Naive B cell (primary cell): ENCODE results near the gene IL23A. TPM values are rescaled to one million over a fixed set of nuclear protein-coding genes. Genes with fewer than 3 reads are reported as not detected.
A peak's percentile ranks its signal among the peaks of the same experiment; 100 is the strongest.
"Not testable (repeated sequence)": the region's sequence is repeated elsewhere in the genome, so short reads cannot be mapped to it uniquely, and the experiment has no call there.

Experiments
- ATAC-seq, 2 donors: fragments of 150-1000 bp; cut with Tn5 transposase; 2 replicates each; pipeline ENCODE4 v1.10.0; 2021; ENCODE audit warnings: low read depth in 2 of 2, mild to moderate bottlenecking in 2 of 2, moderate library complexity in 2 of 2
- DNase-seq: peaks from one replicate; pipeline ENCODE4 v3.0.0; 2022
- H3K27ac Mint-ChIP-seq, 6 donors: one replicate each; pipeline ENCODE4 v1.8.0; 2020 to 2022; ENCODE audit warnings: mild to moderate bottlenecking in 6 of 6, mixed read lengths in 6 of 6, moderate library complexity in 5 of 6, inconsistent platforms in 2 of 6
- H3K27me3 Mint-ChIP-seq, 3 donors: one replicate each; pipeline ENCODE4 v1.8.0; 2021 to 2022; ENCODE audit warnings: mixed read lengths in 3 of 3, mild to moderate bottlenecking in 1 of 3
- H3K36me3 Mint-ChIP-seq, 2 donors: one replicate each; pipeline ENCODE4 v1.8.0; 2020 to 2022; ENCODE audit warnings: mixed read lengths in 2 of 2, inconsistent platforms in 1 of 2, mild to moderate bottlenecking in 1 of 2
- H3K4me1 Mint-ChIP-seq, 3 donors: one replicate each; pipeline ENCODE4 v1.8.0; 2020 to 2022; ENCODE audit warnings: mixed read lengths in 3 of 3, inconsistent platforms in 1 of 3, mild to moderate bottlenecking in 1 of 3, moderate library complexity in 1 of 3
- H3K4me3 Mint-ChIP-seq, 8 donors: one replicate each; pipeline ENCODE4 v1.8.0; 2020 to 2022; ENCODE audit warnings: mild to moderate bottlenecking in 8 of 8, mixed read lengths in 8 of 8, moderate library complexity in 8 of 8, inconsistent platforms in 2 of 8
- H3K9me3 Mint-ChIP-seq, 7 donors: one replicate each; pipeline ENCODE4 v1.8.0; 2020 to 2022; ENCODE audit warnings: mixed read lengths in 7 of 7, mild to moderate bottlenecking in 5 of 7, inconsistent platforms in 2 of 7, moderate library complexity in 1 of 7
- polyA plus RNA-seq, 6 donors: library from polyadenylated mRNA; unstranded; fragments of 300-500 nt; fragmentation: Illumina TruSeq; gene quantifications; one replicate each; pipeline ENCODE4 v1.2.3, GENCODE V29; 2021; ENCODE audit warnings: low read depth in 6 of 6

The IL23A gene
- polyA plus RNA-seq, 6 donors from 2014 or later: 8.0 to 15.6 (median 12.9) TPM

- Mint-ChIP-seq H3K27me3 (no peaks in the 10 kb centered on the region), H3K4me3 (peak within 1 kb of the TSS; percentile 80 to 99 (median 96)), H3K36me3 (peaks cover 0 to 2% of the 10 kb centered on the region in 2 donors), H3K27ac (peak within 1 kb of the TSS; percentile 99 to 100 (median 100)), H3K9me3 (peaks cover 0 to 4% (median 0%) of the 10 kb centered on the region in 7 donors), H3K4me1 (peaks cover 37 to 54% (median 38%) of the 10 kb centered on the region in 3 donors)
- peak; percentile 87 to 89 for ATAC-seq
- peak; percentile 93 for DNase-seq
Observed at GRCh38 chr12:56333679-56334489, 4.8 kb upstream of the IL23A start, which contains the start of gene PAN2. PAN2 (minus strand) TSS chr12:56334000; CDS start chr12:56333094, 906 bp downstream.

GRCh38 chr12:56334490-56334793 lies 4.2 kb upstream of the IL23A start:
- H3K4me1 Mint-ChIP-seq: peaks cover 42 to 60% (median 43%) of the 10 kb centered on the region in 3 donors

GRCh38 chr12:56335527-56335926 lies 3.2 kb upstream of the IL23A start:
- not testable (repeated sequence) for H3K9me3 Mint-ChIP-seq, H3K36me3 Mint-ChIP-seq, ATAC-seq, H3K27me3 Mint-ChIP-seq, DNase-seq
- peak overlapping the region in 4 of 6 donors; percentile 53 to 100 (median 76) for H3K27ac Mint-ChIP-seq
- peak overlapping the region in 5 of 8 donors; percentile 10 to 53 (median 21) for H3K4me3 Mint-ChIP-seq
- peaks cover 47 to 65% (median 48%) of the 10 kb centered on the region in 3 donors for H3K4me1 Mint-ChIP-seq

More at GRCh38 chr12:56334490-56334793, 4.2 kb upstream of the IL23A start:
- Mint-ChIP-seq H3K27me3 (no peaks in the 10 kb centered on the region), H3K36me3 (peaks cover 0 to 7% of the 10 kb centered on the region in 2 donors), H3K9me3 (peaks cover 0 to 4% (median 0%) of the 10 kb centered on the region in 7 donors), H3K27ac (peak overlapping the region; percentile 99 to 100 (median 100)), H3K4me3 (peak overlapping the region; percentile 80 to 99 (median 96))
- DNase-seq (no peak), ATAC-seq (no peak)

- DNase-seq (no peak), ATAC-seq (no peak)
- peaks cover 43 to 65% (median 47%) of the 10 kb centered on the region in 3 donors for H3K4me1 Mint-ChIP-seq
- peaks cover 0 to 7% of the 10 kb centered on the region in 2 donors for H3K36me3 Mint-ChIP-seq
- H3K27me3 Mint-ChIP-seq: no peaks in the 10 kb centered on the region
- peak overlapping the region; percentile 40 to 98 (median 82) for H3K27ac Mint-ChIP-seq
- H3K9me3 Mint-ChIP-seq: peaks cover 0 to 4% (median 0%) of the 10 kb centered on the region in 7 donors
- peak overlapping the region in 6 of 8 donors; percentile 0 to 56 (median 38) for H3K4me3 Mint-ChIP-seq
Observed at GRCh38 chr12:56336361-56337167, 2.1 kb upstream of the IL23A start.

- DNase-seq: no peak
- peak overlapping the region in 6 of 8 donors; percentile 47 to 89 (median 76) for H3K4me3 Mint-ChIP-seq
- peaks cover 0 to 4% (median 0%) of the 10 kb centered on the region in 7 donors for H3K9me3 Mint-ChIP-seq
- H3K36me3 Mint-ChIP-seq: peaks cover 0 to 7% of the 10 kb centered on the region in 2 donors
- ATAC-seq: no peak
- peaks cover 41 to 61% (median 42%) of the 10 kb centered on the region in 3 donors for H3K4me1 Mint-ChIP-seq
- H3K27me3 Mint-ChIP-seq: no peaks in the 10 kb centered on the region
- H3K27ac Mint-ChIP-seq: peak overlapping the region in 5 of 6 donors; percentile 97 to 100 (median 98)
Observed at GRCh38 chr12:56337753-56338251, 882 bp upstream of the IL23A start.

- Mint-ChIP-seq H3K4me3 (peak overlapping the region; percentile 82 to 95 (median 89)), H3K27ac (peak overlapping the region; percentile 97 to 100 (median 98)), H3K36me3 (peaks cover 10 to 19% of the 10 kb centered on the region in 2 donors), H3K27me3 (no peaks in the 10 kb centered on the region), H3K4me1 (peaks cover 28 to 49% (median 33%) of the 10 kb centered on the region in 3 donors), H3K9me3 (peaks cover 0 to 4% (median 0%) of the 10 kb centered on the region in 7 donors)
- DNase-seq (no peak), ATAC-seq (no peak)
Observed at GRCh38 chr12:56339158-56339422, 406 bp downstream of the IL23A start.

- no peak overlapping the region for H3K4me3 Mint-ChIP-seq
- peaks cover 15 to 26% of the 10 kb centered on the region in 2 donors for H3K36me3 Mint-ChIP-seq
- ATAC-seq (no peak), DNase-seq (no peak)
- peaks cover 0 to 4% (median 0%) of the 10 kb centered on the region in 7 donors for H3K9me3 Mint-ChIP-seq
- no peaks in the 10 kb centered on the region for H3K27me3 Mint-ChIP-seq
- H3K27ac Mint-ChIP-seq: peak overlapping the region in 4 of 6 donors; percentile 23 to 81 (median 58)
- peaks cover 24 to 34% (median 27%) of the 10 kb centered on the region in 3 donors for H3K4me1 Mint-ChIP-seq
Observed at GRCh38 chr12:56341616-56342015, 2.9 kb downstream of the IL23A start.

- Mint-ChIP-seq H3K4me1 (peaks cover 19 to 29% (median 22%) of the 10 kb centered on the region in 3 donors), H3K27ac (peak overlapping the region in 2 of 6 donors; percentile 33 to 81), H3K36me3 (peaks cover 15 to 26% of the 10 kb centered on the region in 2 donors)
- H3K27me3 Mint-ChIP-seq, H3K9me3 Mint-ChIP-seq, DNase-seq, ATAC-seq, H3K4me3 Mint-ChIP-seq: not testable (repeated sequence)
Observed at GRCh38 chr12:56342290-56342689, 3.6 kb downstream of the IL23A start.

- Mint-ChIP-seq H3K36me3 (peaks cover 22 to 46% of the 10 kb centered on the region in 2 donors), H3K27ac (peak overlapping the region in 4 of 6 donors; percentile 42 to 83 (median 55)), H3K4me3 (no peak overlapping the region), H3K4me1 (peaks cover 0 to 3% (median 0%) of the 10 kb centered on the region in 3 donors), H3K9me3 (no peaks in the 10 kb centered on the region), H3K27me3 (no peaks in the 10 kb centered on the region)
- DNase-seq (no peak), ATAC-seq (no peak)
Observed at GRCh38 chr12:56346675-56347074, 8.0 kb downstream of the IL23A start.

- Mint-ChIP-seq H3K27ac (peak overlapping the region in 1 of 6 donors; percentile 44), H3K36me3 (peaks cover 22 to 46% of the 10 kb centered on the region in 2 donors)
- H3K4me3 Mint-ChIP-seq, DNase-seq, ATAC-seq, H3K27me3 Mint-ChIP-seq, H3K4me1 Mint-ChIP-seq, H3K9me3 Mint-ChIP-seq: not testable (repeated sequence)
Observed at GRCh38 chr12:56347255-56347654, 8.6 kb downstream of the IL23A start.

- no peak overlapping the region for H3K4me3 Mint-ChIP-seq
- H3K27ac Mint-ChIP-seq: peak overlapping the region in 1 of 6 donors; percentile 38
- no peaks in the 10 kb centered on the region for H3K9me3 Mint-ChIP-seq
- peaks cover 0 to 3% (median 0%) of the 10 kb centered on the region in 3 donors for H3K4me1 Mint-ChIP-seq
- DNase-seq (no peak), ATAC-seq (no peak)
- H3K27me3 Mint-ChIP-seq: no peaks in the 10 kb centered on the region
- H3K36me3 Mint-ChIP-seq: peaks cover 13 to 35% of the 10 kb centered on the region in 2 donors
Observed at GRCh38 chr12:56348776-56349175, 10.1 kb downstream of the IL23A start.

- no peak for DNase-seq
- H3K4me3 Mint-ChIP-seq: no peak overlapping the region
- H3K27me3 Mint-ChIP-seq: no peaks in the 10 kb centered on the region
- peaks cover 0 to 3% (median under 1%) of the 10 kb centered on the region in 3 donors for H3K4me1 Mint-ChIP-seq
- peaks cover 11 to 37% of the 10 kb centered on the region in 2 donors for H3K36me3 Mint-ChIP-seq
- no peak for ATAC-seq
- no peaks in the 10 kb centered on the region for H3K9me3 Mint-ChIP-seq
- peak overlapping the region in 5 of 6 donors; percentile 1 to 66 (median 50) for H3K27ac Mint-ChIP-seq
Observed at GRCh38 chr12:56350662-56351061, 12.0 kb downstream of the IL23A start.

- no peak overlapping the region for H3K4me3 Mint-ChIP-seq
- DNase-seq (no peak), ATAC-seq (no peak)
- peaks cover 0 to 8% (median 3%) of the 10 kb centered on the region in 3 donors for H3K4me1 Mint-ChIP-seq
- no peaks in the 10 kb centered on the region for H3K27me3 Mint-ChIP-seq
- no peaks in the 10 kb centered on the region for H3K9me3 Mint-ChIP-seq
- H3K27ac Mint-ChIP-seq: peak overlapping the region in 1 of 6 donors; percentile 50
- H3K36me3 Mint-ChIP-seq: peaks cover 7 to 40% of the 10 kb centered on the region in 2 donors
Observed at GRCh38 chr12:56351325-56351724, 12.6 kb downstream of the IL23A start.
